ENCODE measurements around the gene HCN2. TPM values are rescaled to one million over a fixed set of nuclear protein-coding genes. Genes with fewer than 3 reads are reported as not detected.
A peak's percentile ranks its signal among the peaks of the same experiment; 100 is the strongest.

The HCN2 gene
- total and polyA plus RNA-seq, 2 of the 8 experiments (the other 6 are each of a cell fraction or from before 2014, with no cell fraction given) = 1.0 to 4.0 TPM

- H3K14ac ChIP-seq (ENCODE audit: insufficient read length) = no peak within 1 kb of the TSS
- peaks cover 3% of the 10 kb centered on the region; the same call in 1 of the 2 replicates for H3K23me2 ChIP-seq (ENCODE audit: low read depth, low read length)
- no peak within 1 kb of the TSS for H4K8ac ChIP-seq (ENCODE audit: extremely low read depth, insufficient read depth, low read length)
- H4K91ac ChIP-seq (replicated peaks; ENCODE audit: insufficient read length, low read length) = no peak within 1 kb of the TSS
- H3K4ac ChIP-seq (replicated peaks; ENCODE audit: insufficient read length, low read depth, low read length) = no peak within 1 kb of the TSS
- DNase-seq (ENCODE audit: low read depth in 1 of 2, low spot score in 2 of 2) (no peak), FAIRE-seq (no peak)
- no peak within 1 kb of the TSS for H3K4me2 ChIP-seq (ENCODE audit: insufficient read depth in 1 of 2, low read depth in 2 of 2, low read length in 2 of 2)
- no peak within 1 kb of the TSS for H3K4me3 ChIP-seq (ENCODE audit: extremely low read depth in 1 of 4, insufficient read depth in 2 of 4, low read depth in 3 of 4, low read length in 4 of 4)
- WGBS, 2 experiments (ENCODE audit: extremely low coverage in 1 of 2, insufficient coverage in 1 of 2, insufficient read length in 1 of 2, insufficient replicate concordance in 2 of 2, low coverage in 1 of 2, low lambda C conversion rate in 2 of 2, missing lambda C conversion rate in 1 of 2) = 82% methylated on average over 20 of the region's 31 CpGs; no CpG with 5 or more reads in 1 of the 2 experiments
- POLR2A ChIA-PET (ENCODE audit: partially characterized antibody) = interaction anchor here (0.6 to 4.2 kb wide), 5 partner anchors 9 to 40 kb away, joined by 3 to 43 read pairs (median 5); partner anchors contain the start of gene CDC34
- no peak within 1 kb of the TSS for H2BK20ac ChIP-seq (ENCODE audit: low read length)
- no peak within 1 kb of the TSS for H2BK15ac ChIP-seq (ENCODE audit: low read length)
- no peak within 1 kb of the TSS for H3K23ac ChIP-seq (ENCODE audit: insufficient read length)
- H2BK5ac ChIP-seq (ENCODE audit: low read depth, low read length) = 0 out of 2 replicates have a peak within 1 kb of the TSS, but pooled peaks have one; percentile 52
- H3K4me1 ChIP-seq (replicated peaks in 1 of 4; ENCODE audit: control insufficient read depth in 3 of 4, insufficient read depth in 4 of 4, low read length in 3 of 4) = no peaks in the 10 kb centered on the region; a peak in 1 of 7 replicates
- no peak within 1 kb of the TSS for H3K18ac ChIP-seq (ENCODE audit: extremely low read depth, low read length)
- H3K79me2 ChIP-seq (ENCODE audit: control insufficient read depth in 1 of 2, insufficient read depth in 2 of 2, low read length in 2 of 2) = no peaks in the 10 kb centered on the region
- TF ChIP-seq CTCF (IDR thresholded peaks at IDR 0.05; ENCODE audit: control extremely low read depth in 1 of 3, insufficient read depth in 1 of 3, low read depth in 1 of 3, low read length in 3 of 3) (no peak), POLR2A (IDR thresholded peaks at IDR 0.05; ENCODE audit: control extremely low read depth in 1 of 2, low read depth in 2 of 2, low read length in 2 of 2) (0 out of 3 replicates have a peak, but pooled peaks of 1 of the 2 experiments have one; percentile 15), POLR2AphosphoS5 (IDR thresholded peaks at IDR 0.05; ENCODE audit: low read depth, low read length) (peak; percentile 38; the same call in 1 of the 2 replicates)
- H4K20me1 ChIP-seq (replicated peaks in 1 of 2; ENCODE audit: control insufficient read depth in 1 of 2, insufficient read depth in 2 of 2, low read length in 2 of 2) = peaks cover 2 to 16% of the 10 kb centered on the region in 2 experiments
- no peak within 1 kb of the TSS for H4K5ac ChIP-seq (ENCODE audit: insufficient read length, low read depth, low read length)
- CTCF ChIA-PET (ENCODE audit: partially characterized antibody) = interaction anchor here (0.6 kb wide), 1 partner anchor 101 kb away, joined by 3 read pairs; no protein-coding TSS in a partner anchor
- H2BK120ac ChIP-seq (replicated peaks; ENCODE audit: low read depth, low read length) = no peak within 1 kb of the TSS
- no peak within 1 kb of the TSS for H2AFZ ChIP-seq (ENCODE audit: low read length)
- 0 out of 2 replicates have a peak, but pooled peaks cover 4% of the 10 kb centered on the region for H3K79me1 ChIP-seq (ENCODE audit: low read depth, low read length)
- no peak within 1 kb of the TSS for H2BK12ac ChIP-seq (ENCODE audit: low read depth, low read length)
- no peak within 1 kb of the TSS for H3K56ac ChIP-seq (replicated peaks; ENCODE audit: insufficient read length, low read depth, low read length)
- H3K27ac ChIP-seq (ENCODE audit: low read depth, low read length) = no peak within 1 kb of the TSS
- no peaks in the 10 kb centered on the region for H3K27me3 ChIP-seq (replicated peaks in 1 of 4; ENCODE audit: control insufficient read depth in 3 of 4, extremely low read depth in 1 of 4, insufficient read depth in 3 of 4, low read length in 3 of 4)
- H2AK5ac ChIP-seq (ENCODE audit: low read depth, low read length) = 0 out of 2 replicates have a peak within 1 kb of the TSS, but pooled peaks have one; percentile 7
- H3K9ac ChIP-seq (replicated peaks in 1 of 4; ENCODE audit: extremely low read depth in 1 of 4, low read depth in 3 of 4, low read length in 3 of 4) = no peak within 1 kb of the TSS
- no peaks in the 10 kb centered on the region for H3K9me3 ChIP-seq (ENCODE audit: insufficient read depth in 2 of 2, low read depth in 1 of 2, low read length in 1 of 2)
- H3K36me3 ChIP-seq (ENCODE audit: control insufficient read depth in 2 of 4, insufficient read depth in 4 of 4, low read length in 3 of 4) = peaks cover 0 to 24% (median 5%) of the 10 kb centered on the region in 4 experiments; a peak in 5 of 8 replicates
Observed at GRCh38 chr19:543910-544608, 45.6 kb upstream of the HCN2 start, which contains the start of gene GZMM. Gene GZMM, plus strand, starts transcription at chr19:544053. Its CDS starts 19 bp downstream, at chr19:544072.
